ES-I3 (cell line): ENCODE data around the gene NIN.
"Not testable (repeated sequence)": the region's sequence is repeated elsewhere in the genome, so short reads cannot be mapped to it uniquely, and the experiment has no call there.

Experiments used
- H3K36me3 ChIP-seq: 2 replicates; pipeline ENCODE4 v1.6.1; 2013; ENCODE audit warnings: mild to moderate bottlenecking, low read length, control low read depth, moderate library complexity; ENCODE audit not compliant: insufficient read depth
- H3K4me1 ChIP-seq: 2 replicates; pipeline ENCODE4 v1.6.1; 2013; ENCODE audit warnings: mild to moderate bottlenecking, control low read depth, low read length; ENCODE audit not compliant: insufficient read depth
- H3K9ac ChIP-seq: 2 replicates; pipeline ENCODE4 v1.6.1; 2013; ENCODE audit warnings: low read depth, mild to moderate bottlenecking, low read length, moderate library complexity
- H3K9me3 ChIP-seq: 2 replicates; pipeline ENCODE4 v1.6.1; 2013; ENCODE audit warnings: mild to moderate bottlenecking, low read length, moderate library complexity; ENCODE audit not compliant: control insufficient read depth, insufficient read depth

The NIN gene

DNA sequence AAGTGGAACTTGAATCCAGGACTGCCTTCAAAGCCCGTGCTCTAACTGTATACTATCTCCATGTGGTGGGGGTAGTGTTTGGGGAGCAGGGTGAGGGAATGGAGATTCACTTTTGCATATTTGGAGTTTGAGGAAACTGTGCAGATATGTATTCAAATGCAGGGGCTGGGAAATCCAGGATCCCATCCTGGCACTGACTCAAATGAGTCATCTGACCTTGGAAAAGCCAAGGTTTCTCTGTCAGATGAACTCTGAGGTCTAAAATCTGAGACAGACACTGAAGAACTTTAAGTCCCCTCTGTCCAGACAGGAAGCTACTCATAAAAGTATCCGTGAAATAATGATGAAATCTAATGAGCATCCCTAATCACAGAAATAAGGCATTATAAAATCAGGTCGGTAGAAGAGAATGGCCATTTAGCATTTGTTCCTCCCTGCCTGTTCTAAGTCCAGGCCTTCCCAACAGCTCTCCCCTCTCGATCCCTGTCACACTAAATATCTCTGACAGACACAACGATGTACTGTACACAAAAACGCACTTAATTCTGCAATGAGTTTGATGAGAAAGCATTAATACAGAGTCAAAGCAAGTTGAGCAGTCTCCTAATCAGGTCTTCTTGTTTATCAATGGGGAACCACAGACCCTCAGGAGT, 14.4 kb downstream of the NIN start:
- Histone ChIP-seq H3K36me3 (no peaks in the 10 kb centered on the region), H3K4me1 (peaks cover 19% of the 10 kb centered on the region), H3K9me3 (no peaks in the 10 kb centered on the region), H3K9ac (no peak overlapping the region)

DNA sequence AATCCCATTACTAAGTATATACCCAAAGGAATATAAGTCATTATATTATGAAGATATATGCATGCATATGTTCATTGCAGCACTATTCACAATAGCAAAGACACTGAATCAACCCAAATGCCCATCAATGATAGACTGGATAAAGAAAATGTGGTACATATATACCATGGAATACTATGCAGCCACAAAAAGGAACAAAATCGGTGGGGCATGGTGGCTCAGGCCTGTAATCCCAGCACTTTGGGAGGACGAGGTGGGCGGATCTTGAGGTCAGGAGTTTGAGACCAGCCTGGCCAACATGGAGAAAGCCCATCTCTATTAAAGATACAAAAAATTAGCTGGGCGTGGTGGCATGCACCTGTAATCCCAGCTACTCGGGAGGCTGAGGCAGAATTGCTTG, 15.4 kb downstream of the NIN start:
- H3K9ac ChIP-seq, H3K36me3 ChIP-seq, H3K9me3 ChIP-seq: not testable (repeated sequence)
- peaks cover 11% of the 10 kb centered on the region for H3K4me1 ChIP-seq

DNA sequence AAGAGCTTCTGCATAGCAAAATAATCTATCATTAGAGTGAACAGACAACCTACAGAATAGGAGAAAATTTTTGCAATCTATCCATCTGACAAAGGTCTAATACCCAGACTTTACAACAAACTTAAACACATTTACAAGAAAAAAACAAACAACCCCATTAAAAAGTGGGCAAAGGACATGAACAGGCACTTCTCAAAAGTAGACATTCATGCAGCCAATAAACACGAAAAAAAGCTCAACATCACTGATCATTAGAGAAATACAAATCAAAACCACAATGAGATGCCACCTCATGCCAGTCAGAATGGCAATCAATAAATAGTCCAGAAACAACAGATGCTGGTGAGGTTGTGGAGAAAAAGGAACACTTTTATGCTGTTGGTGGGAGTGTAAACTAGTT, 15.9 kb downstream of the NIN start:
- not testable (repeated sequence) for H3K9me3 ChIP-seq, H3K9ac ChIP-seq, H3K36me3 ChIP-seq
- peaks cover 11% of the 10 kb centered on the region for H3K4me1 ChIP-seq

DNA sequence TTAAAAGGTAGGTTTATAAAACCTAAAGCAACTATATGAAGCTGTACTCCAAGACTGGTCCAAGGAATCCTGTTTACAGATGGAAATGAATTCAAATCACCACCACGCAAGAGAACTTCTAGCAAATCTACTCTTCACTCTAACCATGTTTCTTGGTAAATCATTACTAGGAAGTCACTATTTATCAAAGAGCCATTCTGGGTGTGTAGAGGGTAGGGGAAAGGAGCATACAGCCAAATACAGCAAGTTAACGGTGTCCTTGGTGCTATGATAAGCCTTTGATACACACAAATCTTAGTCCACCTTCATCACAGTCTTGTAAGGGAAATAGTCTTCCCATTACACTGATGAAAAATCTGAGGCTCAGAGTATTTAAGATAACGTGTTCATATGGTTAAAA, 16.8 kb downstream of the NIN start:
- no peaks in the 10 kb centered on the region for H3K9me3 ChIP-seq
- no peaks in the 10 kb centered on the region for H3K36me3 ChIP-seq
- peaks cover 11% of the 10 kb centered on the region for H3K4me1 ChIP-seq
- H3K9ac ChIP-seq: no peak overlapping the region

DNA sequence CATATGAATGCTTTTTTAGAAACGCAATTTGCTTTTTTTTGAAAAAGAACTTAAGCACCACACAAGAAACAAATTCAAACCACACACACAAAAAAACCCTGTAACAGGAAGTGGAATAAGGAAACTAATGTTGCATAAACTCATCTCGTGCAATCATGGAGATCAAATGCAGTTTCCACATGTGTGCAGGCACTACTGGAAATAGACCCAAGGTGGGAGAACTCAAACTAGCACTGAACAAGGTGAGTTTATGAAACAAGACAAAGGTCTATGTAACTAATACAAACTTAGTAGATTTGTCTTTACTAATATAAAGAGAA, 17.5 kb downstream of the NIN start:
- H3K36me3 ChIP-seq: no peaks in the 10 kb centered on the region
- H3K9me3 ChIP-seq: no peaks in the 10 kb centered on the region
- H3K4me1 ChIP-seq: peaks cover 11% of the 10 kb centered on the region
- no peak overlapping the region for H3K9ac ChIP-seq

DNA sequence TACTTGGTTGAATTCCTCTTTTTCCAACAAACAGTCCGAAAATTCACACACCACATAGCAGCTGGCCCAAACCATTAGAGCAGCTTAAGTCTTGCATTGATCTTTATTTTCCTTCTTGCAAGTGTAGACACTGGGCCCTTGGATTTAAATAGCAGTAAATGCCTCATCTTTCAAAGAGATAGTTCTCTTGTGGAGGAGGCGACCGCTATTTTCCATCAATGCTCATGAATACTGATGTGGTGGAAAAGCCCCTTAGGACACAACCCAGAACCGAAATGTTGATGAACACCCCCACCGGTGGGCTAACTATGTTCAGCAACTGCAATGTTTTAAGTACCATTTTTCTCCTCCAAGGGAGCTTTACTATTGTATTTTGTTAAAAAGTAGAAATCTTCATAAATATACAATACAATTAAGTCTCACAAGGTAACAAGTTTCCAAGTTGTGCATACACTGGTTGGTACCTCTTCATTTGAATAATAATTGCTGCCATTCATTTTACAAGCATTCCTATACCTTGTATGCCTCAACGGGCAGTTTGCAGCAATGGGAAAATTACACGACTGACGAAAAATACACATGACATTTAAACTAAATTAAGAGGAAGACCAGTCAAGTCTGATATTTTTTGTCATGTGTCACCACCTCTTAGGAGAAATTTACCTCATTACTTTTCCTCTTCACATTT, 18.0 kb downstream of the NIN start:
- Histone ChIP-seq H3K4me1 (peaks cover 11% of the 10 kb centered on the region), H3K9ac (no peak overlapping the region), H3K36me3 (no peaks in the 10 kb centered on the region), H3K9me3 (no peaks in the 10 kb centered on the region)

DNA sequence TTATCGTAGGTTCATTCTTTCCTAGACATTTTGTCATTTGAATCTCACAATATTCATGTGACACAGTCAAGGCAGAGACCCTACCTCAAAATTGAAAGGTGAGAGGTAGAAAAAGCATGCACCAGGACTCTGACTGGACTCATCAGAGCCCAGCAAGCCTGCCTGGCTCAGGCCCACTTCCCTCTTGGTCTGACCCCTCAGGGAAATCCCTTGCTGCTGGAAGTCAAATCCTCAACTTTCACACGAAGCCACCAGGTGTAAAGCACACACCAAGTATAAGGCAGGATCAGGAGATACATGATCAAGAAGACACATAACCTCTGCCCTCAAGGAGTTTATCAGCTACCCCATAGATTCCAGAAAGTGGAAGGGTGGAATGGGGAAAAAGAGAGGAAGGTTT, 18.8 kb downstream of the NIN start:
- no peak overlapping the region for H3K9ac ChIP-seq
- H3K9me3 ChIP-seq: no peaks in the 10 kb centered on the region
- H3K36me3 ChIP-seq: no peaks in the 10 kb centered on the region

DNA sequence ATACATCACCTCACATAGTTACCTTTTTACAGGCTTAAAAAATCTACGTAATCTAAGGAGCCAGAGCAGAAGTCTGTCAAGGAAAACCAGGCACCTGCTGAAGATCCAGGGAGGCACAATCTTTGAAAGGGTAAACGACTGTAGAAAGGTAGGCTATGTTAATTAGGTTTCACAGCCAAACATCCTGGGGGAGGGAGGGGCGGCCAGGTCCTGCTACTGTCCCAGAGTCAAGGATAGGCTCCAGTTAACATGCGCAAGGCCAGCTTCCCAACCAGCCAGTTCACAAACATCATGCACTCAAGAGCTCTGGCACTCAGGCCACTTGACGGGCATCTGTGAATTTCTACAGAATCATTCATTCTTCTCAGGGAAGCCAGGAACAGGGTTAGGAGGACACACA, 22.9 kb downstream of the NIN start:
- Histone ChIP-seq H3K36me3 (no peaks in the 10 kb centered on the region), H3K9me3 (no peaks in the 10 kb centered on the region), H3K9ac (no peak overlapping the region), H3K4me1 (peaks cover 10% of the 10 kb centered on the region)

More for the DNA sequence above, 18.8 kb downstream of the NIN start:
- peaks cover 11% of the 10 kb centered on the region for H3K4me1 ChIP-seq

DNA sequence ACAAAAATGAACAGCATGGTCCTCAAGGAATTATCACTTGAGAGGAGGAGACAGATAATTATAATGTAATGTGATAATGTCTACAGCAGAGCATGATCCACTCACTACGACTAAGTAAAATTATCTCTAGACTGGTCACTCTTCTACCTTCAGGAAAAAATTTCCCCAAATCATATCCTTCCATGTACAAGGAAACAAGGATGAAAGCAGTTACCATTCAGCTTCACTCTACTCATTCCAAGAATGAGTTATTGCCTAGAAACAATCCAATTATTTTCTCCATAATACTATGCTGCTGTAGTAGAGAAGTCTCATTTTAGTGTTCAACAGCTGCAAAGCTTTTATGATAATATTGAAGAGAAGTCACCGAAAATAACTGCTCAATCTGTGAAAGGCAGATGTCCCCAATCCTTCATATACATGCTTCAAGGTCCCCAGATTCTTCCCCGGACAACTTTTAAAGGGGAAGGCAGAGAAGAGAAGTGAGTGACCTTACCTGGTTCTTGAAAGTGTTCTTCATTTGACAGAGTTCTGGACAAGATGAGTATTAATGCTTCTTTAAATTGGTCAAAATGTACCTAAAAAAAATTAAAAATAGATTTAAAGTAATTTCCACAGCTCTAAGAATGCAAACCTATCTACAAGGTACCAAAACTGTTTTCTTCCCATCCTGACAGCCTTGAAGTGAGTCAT, 24.6 kb downstream of the NIN start:
- Histone ChIP-seq H3K36me3 (no peaks in the 10 kb centered on the region), H3K4me1 (peaks cover 5% of the 10 kb centered on the region), H3K9me3 (no peaks in the 10 kb centered on the region), H3K9ac (no peak overlapping the region)

DNA sequence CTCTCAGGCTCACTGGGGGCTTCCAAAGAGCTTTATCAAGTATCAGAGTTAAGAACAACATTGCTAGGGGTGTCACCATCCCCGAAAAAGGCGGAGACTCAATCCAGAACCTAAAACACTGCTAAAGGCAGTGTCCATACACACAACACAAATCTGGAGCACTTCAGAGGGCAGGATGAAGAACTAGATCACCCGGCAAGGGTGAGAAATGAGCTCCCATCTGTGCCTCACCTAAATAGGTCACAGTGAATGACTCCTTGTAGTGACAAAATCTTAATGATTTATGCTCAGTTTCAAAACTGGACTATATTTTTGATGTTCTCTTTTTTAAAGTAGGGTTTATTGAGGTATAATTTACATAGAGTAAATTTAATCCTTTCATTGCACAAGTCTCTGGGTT, 25.6 kb downstream of the NIN start:
- Histone ChIP-seq H3K36me3 (no peaks in the 10 kb centered on the region), H3K9ac (no peak overlapping the region), H3K9me3 (no peaks in the 10 kb centered on the region), H3K4me1 (peaks cover 5% of the 10 kb centered on the region)

DNA sequence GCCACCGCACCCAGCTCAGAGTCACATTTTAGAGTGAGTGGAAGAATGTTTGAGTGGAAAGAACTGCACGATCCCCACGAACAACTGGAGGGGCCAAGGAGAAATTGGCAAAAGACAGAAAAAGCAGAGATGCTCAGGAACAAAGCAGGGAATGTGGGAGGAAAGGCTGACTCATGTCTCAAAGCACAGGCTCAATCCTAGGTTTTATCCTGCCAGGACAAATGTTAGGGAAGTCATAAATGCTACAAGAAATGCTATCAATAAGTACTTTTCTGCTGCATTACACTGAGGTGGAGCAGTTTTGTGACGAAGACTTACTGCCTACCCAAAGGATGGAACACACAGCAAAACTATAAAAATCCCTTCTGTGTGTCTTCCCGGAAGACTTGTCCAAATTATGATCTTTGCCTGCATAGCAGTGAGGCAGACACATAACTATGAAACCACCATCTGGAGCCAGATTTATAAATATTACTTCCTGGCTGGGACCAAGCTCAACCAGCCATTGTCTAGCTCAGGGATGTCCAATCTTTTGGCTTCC, 26.7 kb downstream of the NIN start:
- H3K36me3 ChIP-seq: no peaks in the 10 kb centered on the region
- peaks cover 5% of the 10 kb centered on the region for H3K4me1 ChIP-seq

DNA sequence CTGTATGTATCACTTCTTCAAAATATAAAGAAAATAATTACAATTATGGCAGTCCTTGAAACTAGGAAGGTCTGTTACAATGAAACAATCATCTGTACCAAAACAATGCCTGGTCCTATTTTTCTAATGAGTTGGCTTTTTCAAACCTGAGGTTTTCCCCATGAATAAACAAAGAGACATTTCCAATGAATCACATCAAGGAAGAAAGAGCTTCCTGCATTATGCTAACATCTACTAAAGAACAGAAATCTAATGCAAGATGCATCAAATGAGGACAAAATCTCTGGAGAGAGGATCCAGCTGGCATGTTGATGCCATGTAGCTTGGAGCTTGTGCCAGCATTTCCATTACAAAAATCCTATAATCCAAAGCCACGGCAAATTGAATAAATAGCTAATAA, 29.3 kb downstream of the NIN start:
- H3K36me3 ChIP-seq: no peaks in the 10 kb centered on the region
- H3K9ac ChIP-seq: no peak overlapping the region
- peaks cover 12% of the 10 kb centered on the region for H3K4me1 ChIP-seq
- H3K9me3 ChIP-seq: no peaks in the 10 kb centered on the region

More for the DNA sequence above, 26.7 kb downstream of the NIN start:
- Histone ChIP-seq H3K9me3 (no peaks in the 10 kb centered on the region), H3K9ac (no peak overlapping the region)

DNA sequence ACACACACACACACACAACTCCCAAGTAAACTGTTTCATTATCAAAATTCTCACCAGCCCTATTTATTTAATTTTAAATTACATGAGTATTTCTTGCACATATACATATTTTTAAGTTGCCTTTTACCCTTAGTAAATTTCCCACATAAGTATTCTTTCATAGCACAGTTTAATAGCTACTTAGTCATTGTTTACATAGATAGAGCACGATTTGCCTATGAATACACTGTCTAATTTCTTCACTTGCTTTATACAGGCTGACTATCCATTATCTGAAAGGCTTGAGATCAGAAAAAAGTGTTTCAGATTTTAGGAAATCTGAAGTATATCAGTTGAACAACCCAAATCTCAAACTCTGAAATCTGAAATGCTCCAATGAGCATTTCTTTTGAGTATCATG, 30.9 kb downstream of the NIN start:
- no peaks in the 10 kb centered on the region for H3K36me3 ChIP-seq
- no peaks in the 10 kb centered on the region for H3K9me3 ChIP-seq
- no peak overlapping the region for H3K9ac ChIP-seq

DNA sequence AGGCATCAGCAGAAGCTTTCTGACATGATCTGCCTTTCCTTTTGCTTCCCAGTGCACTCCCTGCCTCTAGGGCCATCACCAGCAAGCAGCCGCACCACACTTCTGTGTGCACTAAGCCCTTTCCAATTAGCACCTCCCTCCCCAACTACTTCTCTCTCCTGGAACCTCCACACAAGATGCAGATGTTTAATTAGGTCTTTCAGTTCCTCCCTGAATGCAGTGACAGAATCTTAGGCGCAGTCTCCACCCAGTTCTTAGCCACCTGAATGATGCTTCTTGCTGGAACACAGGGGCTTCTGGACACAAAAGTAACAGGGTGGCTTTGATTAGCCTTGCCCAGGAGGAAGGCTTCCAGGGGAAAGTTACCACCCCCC, 32.9 kb downstream of the NIN start:
- Histone ChIP-seq H3K36me3 (no peaks in the 10 kb centered on the region), H3K9ac (no peak overlapping the region), H3K9me3 (no peaks in the 10 kb centered on the region), H3K4me1 (peaks cover 8% of the 10 kb centered on the region)

More for the DNA sequence above, 30.9 kb downstream of the NIN start:
- H3K4me1 ChIP-seq: peaks cover 12% of the 10 kb centered on the region
